DMS 273 treated with DMSO at 0.1 percent for 48 hours (cell line): ENCODE measurements around the gene FHOD3.

Source experiments
- DNase-seq: peaks from one replicate; lab custom pipeline; 2025; lab: John Stamatoyannopoulos, UW

The FHOD3 gene

GRCh38 chr18:36665952-36666351, 368.4 kb downstream of the FHOD3 start:
- DNase-seq = no peak

DNA sequence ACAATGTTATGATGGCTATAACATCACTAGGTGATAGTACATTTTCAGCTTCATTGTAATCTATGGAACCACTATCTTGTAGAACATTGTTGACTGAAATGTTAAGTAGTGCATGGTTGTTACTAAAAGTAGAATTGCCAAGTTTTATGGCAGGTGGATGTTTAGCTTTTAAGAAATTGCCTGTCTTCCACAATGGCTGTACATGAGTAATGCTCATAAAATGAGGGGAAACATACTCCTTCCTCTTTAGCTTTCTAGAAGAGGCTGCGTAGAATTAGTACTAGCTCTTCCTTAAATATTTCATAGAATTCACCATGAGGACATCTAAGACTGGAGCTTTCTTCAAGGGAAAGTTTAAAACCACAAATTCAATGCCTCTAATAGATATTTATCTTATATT, 370.3 kb downstream of the FHOD3 start:
- DNase-seq = no peak

DNA sequence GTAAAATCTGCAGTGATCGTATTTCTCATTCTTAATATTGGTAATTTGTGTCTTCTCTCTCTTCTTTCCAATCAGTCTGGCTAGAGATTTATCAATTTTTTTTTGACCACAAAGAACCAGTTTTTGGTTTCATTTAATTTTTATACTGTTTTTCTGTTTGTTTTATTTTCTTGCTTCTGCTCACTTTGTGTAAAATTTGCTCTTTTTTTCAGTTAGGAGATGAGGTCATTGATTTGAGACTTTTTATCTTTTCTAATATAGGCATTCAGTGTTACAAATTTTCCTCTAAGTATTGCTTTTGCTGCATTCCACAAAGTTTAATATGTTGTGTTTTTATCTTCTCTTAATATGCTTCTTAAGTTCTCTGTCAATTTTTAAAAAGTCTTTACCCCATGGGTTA, 370.8 kb downstream of the FHOD3 start:
- DNase-seq = no peak

- DNase-seq = peak; percentile 77
These were observed 375.2 kb downstream of the FHOD3 start for GRCh38 chr18:36672437-36673344.

DNA sequence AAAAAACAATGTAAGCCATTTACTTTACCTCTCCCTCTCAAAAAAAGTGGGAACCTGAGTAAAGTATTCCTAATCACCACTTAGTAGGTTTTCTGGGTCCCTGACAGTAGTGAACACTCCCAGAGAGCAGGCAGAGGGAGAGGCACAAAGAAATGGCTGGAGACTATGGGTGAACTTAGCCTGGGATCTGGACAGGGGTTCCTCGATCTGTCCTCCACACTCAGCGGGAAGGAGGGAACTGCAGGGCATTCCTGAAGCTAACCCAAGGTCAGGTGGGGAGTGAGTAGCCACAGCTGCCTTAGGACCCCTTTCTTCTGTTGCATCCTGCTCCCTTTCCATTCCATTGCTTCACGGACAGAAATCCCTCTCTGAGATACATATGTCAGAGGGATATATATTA, 375.9 kb downstream of the FHOD3 start:
- DNase-seq = no peak

- DNase-seq = no peak
These were observed 377.6 kb downstream of the FHOD3 start for GRCh38 chr18:36675076-36675475.

GRCh38 chr18:36675542-36675941, 378.0 kb downstream of the FHOD3 start:
- DNase-seq = no peak

DNA sequence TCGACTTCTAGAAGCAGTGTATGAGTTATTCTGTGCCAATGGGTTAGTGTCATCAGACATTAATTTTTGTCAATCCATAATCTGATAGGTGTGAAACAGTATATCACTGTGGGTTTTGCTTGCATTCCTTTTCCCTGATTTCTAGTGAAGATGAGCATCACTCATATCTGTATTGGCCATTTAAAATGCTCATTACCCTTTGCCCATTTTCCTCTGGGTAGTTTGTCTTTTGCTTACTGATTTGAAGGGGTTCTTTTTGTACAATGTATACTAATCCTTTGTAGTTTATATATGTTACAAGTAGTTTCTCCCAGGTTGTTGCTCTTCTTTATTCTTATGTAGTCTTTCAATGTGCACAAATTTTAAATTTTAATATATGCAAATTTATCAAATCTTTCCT, 379.1 kb downstream of the FHOD3 start:
- no peak for DNase-seq

DNA sequence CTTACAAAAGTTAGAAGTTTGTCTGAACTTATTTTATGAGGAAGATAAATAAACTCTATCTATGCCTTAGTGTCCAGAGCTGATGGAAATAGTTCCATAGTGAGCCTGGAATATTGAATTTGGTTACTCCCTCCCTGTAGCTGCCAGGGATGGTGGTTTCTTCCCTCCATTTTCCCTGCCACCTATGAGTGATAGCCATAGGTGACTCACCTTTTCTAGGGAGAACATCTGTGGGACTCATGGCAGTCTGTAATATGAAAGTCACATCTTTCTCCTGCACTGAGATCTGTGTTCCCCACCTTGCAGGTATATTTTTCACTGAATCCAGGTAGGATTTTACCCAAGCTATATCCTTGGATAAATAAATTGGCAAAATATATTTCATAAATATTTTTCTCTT, 382.5 kb downstream of the FHOD3 start:
- no peak for DNase-seq

DNA sequence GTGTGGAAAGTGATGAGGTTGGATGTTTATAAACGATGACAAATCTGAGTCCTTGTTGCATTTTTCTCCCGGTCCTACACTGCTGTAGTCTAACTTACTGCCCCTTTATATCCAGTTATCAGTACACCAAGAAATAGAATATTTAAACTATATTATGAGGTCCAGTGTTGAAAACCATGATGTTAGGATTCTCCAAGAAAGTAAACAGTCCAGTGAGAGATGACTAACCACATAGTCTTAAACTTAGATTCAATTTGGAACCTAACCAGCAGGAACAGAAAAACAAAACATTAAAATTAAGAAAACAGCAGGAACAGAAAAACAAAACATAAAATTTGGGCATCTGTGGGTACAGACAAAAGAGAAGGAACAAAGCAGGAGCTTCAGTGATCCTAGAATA, 388.1 kb downstream of the FHOD3 start:
- no peak for DNase-seq

DNA sequence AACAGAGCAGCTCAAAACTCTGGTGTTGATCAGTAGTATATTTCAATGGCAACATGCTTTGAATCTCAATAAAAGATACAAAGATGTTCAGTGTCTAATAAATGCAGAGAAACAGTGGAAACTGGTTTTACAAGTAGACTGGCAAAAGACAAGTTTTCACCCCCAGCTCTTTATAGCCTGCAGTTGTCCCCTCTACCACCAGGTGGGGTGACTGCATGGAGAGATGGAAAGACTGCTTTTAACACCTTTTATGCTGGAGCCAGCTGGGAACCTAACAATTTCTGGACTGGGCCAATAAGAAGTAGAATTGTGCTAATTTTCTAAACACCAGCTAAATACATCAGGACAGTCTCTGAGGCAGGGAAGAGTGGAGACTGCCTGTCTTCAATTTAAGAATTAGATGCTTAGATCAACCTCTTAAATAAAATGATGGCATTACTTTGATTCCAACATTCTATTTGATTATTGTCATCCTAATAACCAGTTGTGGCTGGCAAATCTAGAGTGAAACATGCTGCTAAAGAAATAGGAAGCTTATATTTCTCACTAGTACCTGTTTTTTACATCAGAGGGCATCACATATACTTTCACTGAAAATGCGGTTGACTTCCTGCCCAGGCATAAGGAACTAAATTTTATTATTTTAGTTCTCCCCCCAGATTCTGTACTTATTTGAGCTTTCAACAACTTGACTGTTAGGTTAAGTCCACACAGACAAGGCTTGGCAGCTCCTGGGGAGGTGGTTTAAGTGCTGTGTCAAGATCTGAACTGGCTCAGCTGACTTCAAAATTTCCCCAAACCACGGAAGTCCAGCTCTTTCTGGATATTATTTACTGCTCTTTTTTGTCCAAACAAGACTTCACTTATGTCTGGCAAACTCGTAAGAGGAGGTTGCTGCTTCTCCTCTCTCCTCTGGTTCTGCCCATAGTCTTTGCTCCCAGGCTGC, 390.8 kb downstream of the FHOD3 start:
- DNase-seq = peak; percentile 10

- no peak for DNase-seq
These were observed 394.9 kb downstream of the FHOD3 start for GRCh38 chr18:36692371-36692770.

- no peak for DNase-seq
These were observed 395.4 kb downstream of the FHOD3 start for GRCh38 chr18:36692921-36693332.

DNA sequence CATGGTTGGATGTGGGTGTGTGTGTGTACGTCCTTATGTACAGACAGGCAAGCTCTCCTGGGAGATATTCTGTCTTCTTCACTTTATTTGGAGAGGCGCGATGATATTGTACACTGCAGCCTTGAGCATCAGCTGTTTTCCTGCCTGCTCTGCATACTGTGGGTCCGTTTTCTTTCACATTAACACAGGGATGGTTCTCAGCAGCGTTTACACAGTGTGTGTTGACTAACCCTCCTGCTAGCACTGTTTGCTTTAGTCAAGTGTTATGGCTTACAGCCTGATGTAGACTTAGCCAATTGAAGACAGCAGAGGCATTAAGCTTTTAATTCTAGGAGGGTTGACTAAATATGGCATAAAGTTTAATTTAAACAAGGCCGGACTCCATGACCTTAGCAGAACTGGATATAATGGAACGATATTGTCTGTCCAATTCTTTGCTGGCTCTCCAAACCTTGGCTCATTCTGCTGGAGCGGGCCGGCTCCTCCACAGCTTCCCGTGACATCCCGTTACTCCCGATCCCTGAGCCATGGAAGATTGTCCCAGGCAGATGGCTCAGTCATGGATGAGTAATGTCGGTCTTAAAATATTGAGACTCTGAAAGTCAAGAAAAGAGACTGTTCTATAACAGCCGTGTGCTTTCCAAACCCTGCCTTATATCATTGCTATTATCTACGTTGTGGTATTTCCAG, 396.6 kb downstream of the FHOD3 start:
- DNase-seq = no peak

DNA sequence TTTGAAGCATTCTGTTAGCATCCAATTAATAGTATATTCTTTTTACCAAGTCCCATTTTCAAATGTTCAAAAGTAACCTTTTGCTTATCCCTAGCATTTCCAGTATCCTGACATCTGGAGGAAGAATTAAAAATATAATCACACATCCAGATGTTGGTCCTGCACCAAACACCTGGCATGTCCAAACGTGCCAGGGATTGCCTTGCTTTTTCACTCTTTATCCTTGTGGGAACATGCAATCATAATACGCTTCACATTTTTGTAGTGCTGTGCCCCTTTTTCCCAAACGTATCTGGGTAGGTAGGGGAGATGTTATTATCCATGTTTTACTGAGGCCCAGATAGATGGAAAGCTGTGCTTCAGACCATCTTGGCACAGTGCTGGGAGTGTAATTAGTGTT, 398.3 kb downstream of the FHOD3 start:
- no peak for DNase-seq

GRCh38 chr18:36697905-36698304, 400.4 kb downstream of the FHOD3 start:
- DNase-seq = no peak

DNA sequence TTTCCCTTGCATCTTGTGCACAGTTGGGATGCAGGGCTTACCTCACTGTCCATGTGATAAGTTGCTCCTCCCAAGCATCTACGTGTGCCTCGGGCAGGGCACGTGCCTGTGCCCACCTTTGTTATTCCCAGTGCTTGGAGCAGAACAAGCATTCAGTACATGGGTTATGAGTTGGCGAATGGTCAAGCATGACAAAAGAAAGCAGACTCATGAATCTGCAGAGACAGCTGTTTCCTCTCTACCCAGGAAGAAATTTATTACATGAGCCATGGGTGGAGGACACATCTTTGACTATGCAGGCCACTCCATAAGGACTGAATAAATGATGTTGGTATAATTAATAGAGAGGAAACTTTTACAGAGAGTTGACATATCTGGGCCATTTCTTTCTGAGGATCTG, 403.4 kb downstream of the FHOD3 start:
- DNase-seq = no peak

GRCh38 chr18:36702401-36703013, 405.0 kb downstream of the FHOD3 start:
- DNase-seq = no peak

DNA sequence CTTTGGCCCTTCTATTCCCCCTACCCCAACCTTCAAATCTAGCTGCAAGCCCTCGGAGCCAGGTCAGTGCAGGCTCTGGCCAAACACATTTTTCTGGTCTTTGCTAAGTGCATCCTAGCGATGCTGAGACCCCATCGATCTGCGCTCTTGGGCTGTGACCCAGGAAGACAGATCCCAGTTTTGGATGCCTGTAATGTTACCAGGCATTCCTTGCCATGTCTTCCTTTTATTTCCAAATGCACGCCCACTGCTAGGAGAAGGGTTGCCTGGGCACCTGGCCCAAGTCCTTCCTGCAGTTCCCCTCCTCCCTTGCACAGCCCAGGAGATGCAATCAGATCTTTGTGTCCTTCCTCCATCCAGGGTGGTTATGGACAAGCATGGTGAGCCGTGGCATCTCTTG, 406.6 kb downstream of the FHOD3 start:
- DNase-seq = no peak

DNA sequence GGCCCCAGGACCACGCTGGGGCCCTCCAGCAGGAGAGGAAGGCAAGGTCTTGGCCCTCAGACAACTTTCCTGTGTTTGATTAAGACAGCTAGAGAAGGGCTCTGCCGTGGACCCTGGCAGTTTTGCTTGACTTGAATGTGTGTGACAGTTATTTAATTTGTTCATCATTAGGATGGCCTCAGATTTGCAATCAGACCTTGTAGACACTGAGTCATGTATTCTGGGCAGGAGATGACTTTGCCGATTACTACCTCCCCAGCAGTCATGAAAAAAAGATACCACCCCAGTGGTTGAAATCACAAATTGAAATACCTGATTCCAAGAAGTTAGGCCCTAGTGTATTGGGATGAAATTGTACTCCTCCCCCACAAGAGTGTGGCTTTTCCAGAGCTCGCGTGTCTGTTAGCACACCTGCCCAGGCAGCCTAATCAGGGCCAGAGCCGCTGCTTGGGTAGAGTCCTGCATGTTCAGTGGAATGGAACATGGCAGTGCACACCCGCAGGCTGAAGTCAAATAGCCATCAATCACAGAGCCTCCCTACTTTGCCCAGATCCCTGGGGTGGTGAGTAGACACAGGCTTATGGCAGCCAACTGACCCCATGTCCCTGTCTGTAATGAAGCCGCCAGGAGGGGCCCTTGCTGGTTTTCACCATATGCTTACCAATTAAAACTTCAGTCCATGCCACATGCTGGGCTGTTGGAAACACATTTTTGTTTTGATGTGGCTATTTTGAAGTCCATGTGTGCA, 408.8 kb downstream of the FHOD3 start:
- DNase-seq = peak; percentile 19

- DNase-seq = no peak
These were observed 410.9 kb downstream of the FHOD3 start for GRCh38 chr18:36708366-36708765.
